BE2C (cell line): ENCODE data around the gene TMEM38A.
"Not testable (repeated sequence)": the region's sequence is repeated elsewhere in the genome, so short reads cannot be mapped to it uniquely, and the experiment has no call there.

Experiments used
- DNase-seq: peaks from one replicate; pipeline ENCODE4 v3.0.0-alpha.2; 2020
- H3K27me3 ChIP-seq: fragments of 250-450 bp; sonication (Bioruptor Pico); 2 replicates; pipeline ENCODE4 v1.5.1; 2020; ENCODE audit warnings: mild to moderate bottlenecking
- H3K36me3 ChIP-seq: fragments of 250-450 bp; sonication (Bioruptor Pico); 2 replicates; pipeline ENCODE4 v1.5.1; 2020; ENCODE audit warnings: mild to moderate bottlenecking
- H3K4me1 ChIP-seq: fragments of 250-450 bp; sonication (Bioruptor Pico); 2 replicates; pipeline ENCODE4 v1.5.1; 2020
- H3K4me3 ChIP-seq: 2 replicates; pipeline ENCODE4 v1.5.1; 2011; ENCODE audit warnings: low read depth, low read length
- H3K9me3 ChIP-seq: fragments of 250-450 bp; sonication (Bioruptor Pico); 2 replicates; pipeline ENCODE4 v1.5.1; 2020
- TF ChIP-seq, protein P1 (sequence below): IDR thresholded peaks from 2 replicates; pipeline ENCODE4 v1.5.1; 2012; ENCODE audit warnings: mild to moderate bottlenecking, low read depth, low read length

TMEM38A gene

DNA sequence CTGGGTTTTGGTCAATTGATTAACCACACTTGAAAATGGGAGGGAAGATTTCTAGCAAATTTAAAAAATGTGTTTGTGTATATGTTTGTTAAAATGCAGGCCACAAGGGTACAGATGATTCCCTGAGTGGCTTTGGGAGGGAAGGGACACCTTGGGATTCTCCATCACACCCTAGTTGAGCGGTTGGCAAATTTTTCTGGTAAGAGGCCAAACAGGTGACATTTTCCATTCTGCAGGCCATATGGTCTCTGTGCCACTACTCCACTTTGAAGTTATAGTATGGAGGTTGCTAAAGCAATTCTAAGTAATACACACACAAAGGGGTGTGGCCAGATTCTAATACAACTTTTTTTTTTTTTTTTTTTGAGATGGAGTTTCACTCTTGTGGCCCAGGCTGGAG, 20.0 kb upstream of the TMEM38A start:
- Histone ChIP-seq H3K9me3 (no peaks in the 10 kb centered on the region), H3K4me3 (no peak overlapping the region), H3K27me3 (no peaks in the 10 kb centered on the region), H3K4me1 (no peaks in the 10 kb centered on the region), H3K36me3 (peaks cover 63% of the 10 kb centered on the region)
- no peak for DNase-seq
- TF ChIP-seq, protein P1, sequence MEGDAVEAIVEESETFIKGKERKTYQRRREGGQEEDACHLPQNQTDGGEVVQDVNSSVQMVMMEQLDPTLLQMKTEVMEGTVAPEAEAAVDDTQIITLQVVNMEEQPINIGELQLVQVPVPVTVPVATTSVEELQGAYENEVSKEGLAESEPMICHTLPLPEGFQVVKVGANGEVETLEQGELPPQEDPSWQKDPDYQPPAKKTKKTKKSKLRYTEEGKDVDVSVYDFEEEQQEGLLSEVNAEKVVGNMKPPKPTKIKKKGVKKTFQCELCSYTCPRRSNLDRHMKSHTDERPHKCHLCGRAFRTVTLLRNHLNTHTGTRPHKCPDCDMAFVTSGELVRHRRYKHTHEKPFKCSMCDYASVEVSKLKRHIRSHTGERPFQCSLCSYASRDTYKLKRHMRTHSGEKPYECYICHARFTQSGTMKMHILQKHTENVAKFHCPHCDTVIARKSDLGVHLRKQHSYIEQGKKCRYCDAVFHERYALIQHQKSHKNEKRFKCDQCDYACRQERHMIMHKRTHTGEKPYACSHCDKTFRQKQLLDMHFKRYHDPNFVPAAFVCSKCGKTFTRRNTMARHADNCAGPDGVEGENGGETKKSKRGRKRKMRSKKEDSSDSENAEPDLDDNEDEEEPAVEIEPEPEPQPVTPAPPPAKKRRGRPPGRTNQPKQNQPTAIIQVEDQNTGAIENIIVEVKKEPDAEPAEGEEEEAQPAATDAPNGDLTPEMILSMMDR = no peak

DNA sequence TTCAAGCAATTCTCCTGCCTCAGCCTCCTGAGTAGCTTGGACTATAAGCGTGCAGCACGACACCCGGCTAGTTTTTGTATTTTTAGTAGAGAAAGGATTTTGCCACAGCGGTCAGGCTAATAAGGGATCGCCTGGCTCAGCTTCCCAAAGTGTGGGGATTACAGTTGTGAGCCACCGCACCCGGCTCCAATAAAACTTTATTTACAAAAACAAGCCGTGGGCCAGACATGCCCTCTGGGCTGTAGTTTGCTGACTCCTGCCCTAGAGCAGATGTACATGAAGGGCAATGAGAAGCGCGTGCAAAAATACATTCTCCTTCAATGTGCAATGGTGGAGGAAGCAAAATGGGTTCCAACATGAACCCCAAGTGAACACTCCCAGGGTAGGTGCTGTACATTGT, 19.2 kb upstream of the TMEM38A start:
- no peak for DNase-seq
- TF ChIP-seq, protein P1 = no peak
- Histone ChIP-seq H3K4me1 (no peaks in the 10 kb centered on the region), H3K27me3 (no peaks in the 10 kb centered on the region), H3K36me3 (peaks cover 68% of the 10 kb centered on the region), H3K4me3 (no peak overlapping the region), H3K9me3 (no peaks in the 10 kb centered on the region)

DNA sequence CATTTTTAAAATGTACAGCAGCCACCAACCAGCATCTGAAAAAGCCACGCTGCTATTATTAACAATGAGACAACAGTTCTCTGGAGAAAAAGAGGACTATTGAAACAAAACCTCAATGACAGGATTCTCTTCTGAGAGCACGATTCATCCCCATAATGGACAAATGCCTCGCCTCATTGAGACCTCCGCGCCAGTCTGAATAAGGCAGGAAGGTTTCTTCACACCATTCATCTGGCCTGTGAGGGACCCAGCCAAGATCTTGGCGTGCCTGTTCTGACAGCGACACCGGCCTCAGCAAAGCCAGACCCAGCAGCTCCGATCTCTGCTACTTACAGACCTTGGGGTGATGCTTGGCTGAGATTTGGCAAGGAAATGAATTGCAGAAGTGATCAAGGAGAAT, 15.8 kb upstream of the TMEM38A start:
- no peak overlapping the region for H3K4me3 ChIP-seq
- no peaks in the 10 kb centered on the region for H3K4me1 ChIP-seq
- peaks cover 78% of the 10 kb centered on the region for H3K36me3 ChIP-seq
- H3K9me3 ChIP-seq = no peaks in the 10 kb centered on the region
- TF ChIP-seq, protein P1 = no peak
- DNase-seq = no peak
- H3K27me3 ChIP-seq = no peaks in the 10 kb centered on the region

DNA sequence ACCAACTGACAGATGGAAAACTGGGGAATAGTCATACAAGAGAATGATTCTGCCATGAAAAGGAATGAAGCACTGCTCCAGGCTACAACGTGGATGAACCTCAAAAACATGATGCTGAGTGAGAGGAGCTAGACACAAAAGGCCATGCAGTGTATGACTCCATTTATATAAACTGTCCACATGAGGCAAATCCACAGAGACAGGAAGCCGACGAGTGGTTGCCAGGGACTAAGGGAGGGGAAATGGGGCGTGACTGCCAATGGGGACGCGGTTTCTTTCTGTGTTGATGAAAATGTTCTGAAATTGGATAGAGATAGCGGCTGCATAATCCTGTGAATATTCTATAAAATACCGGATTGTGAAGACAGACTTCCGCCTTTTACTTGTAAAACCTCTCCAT, 11.2 kb upstream of the TMEM38A start:
- TF ChIP-seq, protein P1 = no peak
- no peaks in the 10 kb centered on the region for H3K4me1 ChIP-seq
- peaks cover 83% of the 10 kb centered on the region for H3K36me3 ChIP-seq
- H3K27me3 ChIP-seq = no peaks in the 10 kb centered on the region
- H3K9me3 ChIP-seq = no peaks in the 10 kb centered on the region
- H3K4me3 ChIP-seq = no peak overlapping the region
- DNase-seq = no peak

DNA sequence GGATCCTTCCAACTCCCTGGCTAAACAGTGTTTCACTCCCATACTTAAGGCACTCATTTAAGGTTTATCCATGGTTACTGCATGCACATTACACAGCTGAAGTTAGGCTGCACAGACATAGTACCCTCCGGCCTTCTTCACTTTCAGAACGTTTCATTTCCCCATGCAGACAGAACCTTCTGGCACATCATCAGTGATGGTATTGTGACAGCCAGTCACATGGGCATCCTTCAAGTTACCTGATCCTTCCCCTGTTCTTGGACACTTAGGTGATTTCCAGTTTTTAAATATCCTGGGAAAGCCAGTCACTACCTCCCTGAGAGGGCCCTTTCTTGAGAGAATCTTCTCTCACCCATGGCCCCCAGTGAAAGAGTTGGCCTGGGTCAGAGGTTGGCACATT, 10.1 kb upstream of the TMEM38A start:
- peaks cover 84% of the 10 kb centered on the region for H3K36me3 ChIP-seq
- no peaks in the 10 kb centered on the region for H3K4me1 ChIP-seq
- no peak for DNase-seq
- no peak overlapping the region for H3K4me3 ChIP-seq
- H3K27me3 ChIP-seq = no peaks in the 10 kb centered on the region
- TF ChIP-seq, protein P1 = no peak
- H3K9me3 ChIP-seq = no peaks in the 10 kb centered on the region

DNA sequence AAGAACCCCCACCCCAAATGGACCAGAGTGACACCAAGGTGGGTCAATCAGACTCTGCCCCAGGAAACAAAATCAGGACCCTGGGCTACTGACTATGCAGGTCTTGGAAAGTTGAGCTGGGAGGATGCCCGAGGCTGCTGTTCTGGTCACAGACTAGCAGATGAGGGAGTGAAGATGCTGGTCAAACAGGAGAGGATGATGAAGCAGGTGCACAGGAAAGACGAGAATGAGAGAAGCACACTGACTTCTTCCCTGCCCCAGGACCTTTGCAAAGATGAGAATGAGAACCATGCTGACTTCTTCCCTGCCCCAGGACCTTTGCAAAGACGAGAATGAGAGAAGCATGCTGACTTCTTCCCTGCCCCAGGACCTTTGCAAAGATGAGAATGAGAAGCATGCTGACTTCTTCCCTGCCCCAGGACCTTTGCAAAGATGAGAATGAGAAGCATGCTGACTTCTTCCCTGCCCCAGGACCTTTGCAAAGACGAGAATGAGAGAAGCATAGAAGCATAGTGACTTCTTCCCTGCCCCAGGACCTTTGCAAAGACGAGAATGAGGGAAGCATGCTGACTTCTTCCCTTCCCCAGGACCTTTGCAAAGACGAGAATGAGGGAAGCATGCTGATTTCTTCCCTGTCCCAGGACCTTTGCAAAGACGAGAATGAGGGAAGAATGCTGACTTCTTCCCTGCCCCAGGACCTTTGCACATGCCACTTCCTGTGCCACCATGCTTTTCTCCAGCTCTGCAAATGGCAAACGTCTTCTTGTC, 9.3 kb upstream of the TMEM38A start:
- not testable (repeated sequence) for H3K4me3 ChIP-seq, H3K9me3 ChIP-seq, H3K4me1 ChIP-seq, DNase-seq, H3K27me3 ChIP-seq
- peaks cover 83% of the 10 kb centered on the region for H3K36me3 ChIP-seq
